ENCODE measurements around the gene PPP1R16B.

Gene PPP1R16B

DNA sequence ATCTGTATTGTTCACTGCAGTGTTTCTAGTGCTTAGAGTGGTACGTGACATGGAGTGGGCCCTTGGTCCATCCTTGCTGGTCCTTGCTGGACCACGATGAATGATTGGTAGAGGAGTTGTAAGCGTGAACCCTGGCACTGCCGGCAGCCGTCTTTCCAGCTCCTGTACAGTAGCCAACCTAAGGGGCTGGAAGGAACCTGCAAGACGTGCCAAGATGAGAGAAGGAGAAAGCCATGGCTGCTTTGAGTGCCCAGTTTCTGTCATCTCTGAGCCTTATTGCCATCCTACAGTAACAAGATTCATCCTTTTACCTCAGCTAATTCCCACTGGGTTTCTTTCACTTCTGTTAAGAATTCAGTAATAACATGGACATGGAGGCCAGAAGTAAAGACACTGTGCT lies 162.6 kb downstream of the PPP1R16B start:
- no peak for DNase-seq (ENCODE audit: low spot score)

DNA sequence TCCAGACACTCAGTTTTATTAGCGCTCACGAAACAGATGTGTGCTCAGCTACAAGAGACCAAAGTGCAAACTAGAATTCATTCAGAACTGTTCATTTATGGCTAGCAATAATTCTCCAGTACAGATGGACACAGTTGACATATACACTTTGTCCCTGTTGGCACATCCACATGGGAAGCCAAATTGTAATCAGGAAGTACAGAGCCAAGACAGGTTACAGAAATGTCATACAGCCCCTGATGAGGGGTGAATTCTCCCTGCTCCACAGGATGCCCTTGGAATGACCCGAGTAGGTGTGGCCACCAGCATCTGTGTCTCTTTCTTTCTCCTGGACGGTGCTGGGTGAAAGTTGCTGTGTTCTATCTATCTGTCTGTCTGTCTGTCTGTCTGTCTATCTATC lies 164.2 kb downstream of the PPP1R16B start:
- no peak for DNase-seq (ENCODE audit: low spot score)

DNA sequence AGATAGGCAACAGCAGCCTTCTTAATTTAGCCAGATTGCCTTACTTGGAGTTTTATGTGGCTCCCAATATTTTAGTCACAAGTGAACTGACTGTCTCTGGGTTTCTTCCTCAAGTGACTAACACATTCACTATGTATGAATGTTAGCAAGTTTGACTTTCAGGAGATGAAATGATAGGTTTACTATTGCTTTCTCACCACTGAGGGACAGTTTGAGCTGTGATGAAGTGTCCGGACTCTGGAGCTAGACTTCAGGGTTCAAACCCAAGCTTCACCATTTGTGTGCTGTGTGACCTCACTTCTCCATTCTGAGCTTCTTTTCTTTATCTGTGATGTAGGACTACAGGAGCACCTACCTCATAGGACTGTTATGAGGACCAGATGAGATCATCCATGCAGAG lies 164.8 kb downstream of the PPP1R16B start:
- peak; percentile 71 for DNase-seq (ENCODE audit: low spot score)

Data from AG08395 (cell line).